RWPE1 (cell line): Measurements from ENCODE around the gene BOD1L1.

Experiments
- CTCF ChIA-PET: fragments of 350-600 bp; sonication (Branson Sonifier 250); formaldehyde crosslinking; extraction: SDS; loops from one replicate; lab custom pipeline; 2021; lab: Yijun Ruan, JAX
- POLR2A ChIA-PET: fragments of 400-600 bp; formaldehyde crosslinking; extraction: SDS; loops from one replicate; lab custom pipeline; 2020; ENCODE audit warnings: antibody characterized with exemption; ENCODE audit not compliant: low non-redundant PET; lab: Yijun Ruan, JAX
- DNase-seq: peaks from one replicate; pipeline ENCODE4 v3.0.0; 2012; ENCODE audit warnings: low spot score
- H3K27ac ChIP-seq: fragments of 450-650 bp; 2 replicates; pipeline ENCODE4 v1.5.1; 2017
- CTCF ChIP-seq: fragments of 450-650 bp; conservative IDR thresholded peaks from 2 replicates; pipeline ENCODE4 v1.5.1; 2017; ENCODE audit warnings: low read depth, mild to moderate bottlenecking

BOD1L1 gene

GRCh38 chr4:13592220-13592619 is 35.3 kb downstream of the BOD1L1 start:
- H3K27ac ChIP-seq = no peak overlapping the region
- CTCF ChIA-PET = no interaction called here
- TF ChIP-seq CTCF = no peak
- POLR2A ChIA-PET = no interaction called here
- no peak for DNase-seq

GRCh38 chr4:13590766-13591165 is 36.8 kb downstream of the BOD1L1 start:
- no peak overlapping the region for H3K27ac ChIP-seq
- no peak for TF ChIP-seq CTCF
- POLR2A ChIA-PET = no interaction called here
- DNase-seq = no peak
- CTCF ChIA-PET = no interaction called here

DNA sequence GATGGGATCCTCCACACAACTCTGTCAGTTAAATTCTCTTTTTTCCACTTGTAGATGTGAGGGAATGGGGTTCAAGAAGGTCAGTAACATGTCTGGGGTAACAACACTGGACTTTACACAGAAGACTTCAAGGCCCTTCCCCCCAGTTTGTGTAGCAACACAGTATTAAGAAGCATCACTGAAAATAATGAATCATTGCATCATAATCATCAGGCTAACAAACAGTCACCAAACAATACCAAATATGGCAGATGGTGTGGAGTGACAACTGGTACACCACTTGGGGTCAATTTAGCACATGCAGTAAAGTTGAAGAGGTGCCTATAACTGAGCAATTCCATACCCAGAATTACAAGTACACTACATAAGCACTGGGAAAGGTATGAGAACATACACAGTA is 38.6 kb downstream of the BOD1L1 start:
- H3K27ac ChIP-seq = no peak overlapping the region
- no peak for DNase-seq
- TF ChIP-seq CTCF = no peak
- POLR2A ChIA-PET = no interaction called here
- CTCF ChIA-PET = no interaction called here

- H3K27ac ChIP-seq = no peak overlapping the region
- no peak for TF ChIP-seq CTCF
- ChIA-PET CTCF (no interaction called here), POLR2A (no interaction called here)
- no peak for DNase-seq
These were observed 43.0 kb downstream of the BOD1L1 start for GRCh38 chr4:13584481-13584880.

GRCh38 chr4:13580036-13580435 is 47.5 kb downstream of the BOD1L1 start:
- DNase-seq = no peak
- H3K27ac ChIP-seq = no peak overlapping the region
- CTCF ChIA-PET = no interaction called here
- POLR2A ChIA-PET = no interaction called here
- TF ChIP-seq CTCF = no peak

DNA sequence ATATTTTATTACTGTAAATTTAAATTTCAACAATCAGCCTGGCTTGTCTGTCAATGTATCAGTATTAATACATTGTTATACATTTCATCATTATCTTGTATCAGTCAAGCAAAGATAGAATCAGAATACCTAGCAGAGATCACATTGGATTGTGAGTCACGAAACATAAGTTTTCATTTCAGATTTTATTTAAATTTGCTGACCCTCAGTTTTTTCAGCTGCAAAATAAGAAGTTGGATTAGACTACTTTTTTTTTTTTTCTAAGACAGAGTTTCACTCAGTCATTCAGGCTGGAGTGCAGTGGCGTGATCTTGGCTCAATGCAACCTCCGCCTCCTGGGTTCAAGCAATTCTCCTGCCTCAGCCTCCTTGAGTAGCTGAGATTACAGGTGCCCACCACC is 49.9 kb downstream of the BOD1L1 start:
- TF ChIP-seq CTCF = no peak
- DNase-seq = no peak
- POLR2A ChIA-PET = no interaction called here
- CTCF ChIA-PET = no interaction called here
- H3K27ac ChIP-seq = no peak overlapping the region

- no peak for TF ChIP-seq CTCF
- ChIA-PET CTCF (no interaction called here), POLR2A (no interaction called here)
- DNase-seq = no peak
- no peak overlapping the region for H3K27ac ChIP-seq
These were observed 56.6 kb downstream of the BOD1L1 start for GRCh38 chr4:13570916-13571315.
